EL (cell line): ENCODE data around the gene TSHZ2.
"Not testable (repeated sequence)": the region's sequence is repeated elsewhere in the genome, so short reads cannot be mapped to it uniquely, and the experiment has no call there.

ENCODE experiments used
- DNase-seq: peaks from one replicate; pipeline ENCODE4 v3.0.0-alpha.2; 2016

The TSHZ2 gene

DNA sequence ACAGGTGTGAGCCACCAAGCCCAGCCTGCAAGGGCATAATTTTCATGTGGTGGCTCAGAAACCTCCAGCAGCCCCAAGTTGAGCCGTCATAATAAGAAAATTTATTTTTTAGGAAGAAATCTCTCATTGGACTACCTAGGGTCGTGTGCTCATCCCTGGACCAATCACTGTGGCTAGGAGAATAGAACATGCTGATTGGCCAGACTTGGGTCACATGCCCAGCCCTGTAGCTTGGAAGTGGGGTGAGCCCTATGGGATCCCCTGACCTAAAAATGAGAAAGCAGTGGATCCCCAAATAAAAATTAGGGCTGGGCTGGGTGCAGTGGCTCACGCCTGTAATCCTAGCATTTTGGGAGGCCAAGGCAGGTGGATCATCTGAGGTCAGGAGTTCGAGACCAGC is 466.2 kb downstream of the TSHZ2 start:
- DNase-seq: no peak

DNA sequence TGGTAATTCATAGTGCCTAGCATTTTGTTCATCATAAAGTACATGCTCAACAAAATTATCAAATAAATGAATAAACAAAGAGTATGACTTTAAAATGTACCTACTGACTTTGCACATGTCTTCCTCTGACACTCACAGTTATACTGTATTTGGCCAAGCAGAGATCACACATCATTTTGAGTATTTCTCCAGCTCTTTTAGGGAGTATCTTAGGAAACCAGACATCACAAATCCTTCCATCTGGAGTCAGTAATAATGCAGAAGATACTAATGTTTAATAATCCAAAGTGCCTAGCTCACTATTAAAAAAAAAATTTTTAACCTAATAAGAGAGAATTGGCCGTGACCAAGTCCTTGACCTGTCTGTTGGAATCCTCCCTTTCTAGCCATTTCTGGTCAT is 466.9 kb downstream of the TSHZ2 start:
- no peak for DNase-seq

DNA sequence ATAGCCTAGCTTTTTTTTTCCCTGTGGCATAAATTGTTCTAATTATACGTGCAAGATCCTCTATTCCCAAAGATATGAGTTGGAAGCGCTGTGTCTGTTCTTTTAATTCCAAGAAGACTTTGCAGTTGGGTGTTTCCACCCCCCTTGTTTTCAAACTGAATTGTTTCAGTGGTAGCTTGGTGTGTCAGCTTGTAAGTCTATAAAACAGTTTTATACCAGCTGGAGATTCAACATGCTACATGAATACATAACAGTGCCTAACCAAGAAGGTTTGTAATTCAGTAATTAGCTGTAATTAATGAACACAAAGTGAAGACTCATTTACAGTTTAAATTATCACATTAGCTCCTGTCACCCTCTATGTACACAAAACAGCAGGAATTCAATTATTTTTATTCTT is 467.5 kb downstream of the TSHZ2 start:
- DNase-seq: no peak

DNA sequence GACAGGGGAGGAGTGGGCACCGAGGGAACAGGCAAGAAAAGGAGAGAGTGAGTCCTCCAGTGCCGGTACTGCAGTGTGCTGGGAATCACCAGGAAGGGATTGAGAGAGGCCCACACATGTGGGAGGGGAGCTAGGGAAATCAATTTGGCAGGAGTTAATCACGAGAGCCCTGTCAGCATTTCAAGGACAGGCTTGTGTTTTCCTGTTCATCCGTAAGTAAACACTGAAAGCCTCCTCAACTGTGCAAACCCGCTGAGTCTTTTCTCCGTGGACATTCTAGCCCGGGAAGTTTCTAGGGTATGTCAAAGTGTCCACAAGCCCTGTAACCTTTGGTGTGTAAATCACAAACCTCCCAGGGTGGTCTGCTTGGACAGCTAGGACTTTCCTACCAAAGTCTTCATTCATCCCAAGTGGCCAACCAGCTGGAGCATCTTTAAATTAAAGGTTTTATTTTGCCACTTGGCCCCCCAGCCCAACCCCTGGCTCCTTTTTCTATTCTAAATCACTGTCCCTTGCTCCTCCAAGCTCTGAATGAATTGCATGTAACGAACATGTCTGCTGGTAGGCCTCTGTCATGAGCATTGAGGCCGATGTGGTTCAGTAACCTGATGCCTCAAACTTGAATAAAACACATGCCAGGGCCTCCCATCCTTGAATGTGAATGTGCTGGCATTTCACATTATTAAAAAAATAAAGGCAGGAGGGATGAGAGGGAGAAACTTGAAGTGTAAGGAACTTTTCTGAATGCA is 472.4 kb downstream of the TSHZ2 start:
- DNase-seq: no peak

DNA sequence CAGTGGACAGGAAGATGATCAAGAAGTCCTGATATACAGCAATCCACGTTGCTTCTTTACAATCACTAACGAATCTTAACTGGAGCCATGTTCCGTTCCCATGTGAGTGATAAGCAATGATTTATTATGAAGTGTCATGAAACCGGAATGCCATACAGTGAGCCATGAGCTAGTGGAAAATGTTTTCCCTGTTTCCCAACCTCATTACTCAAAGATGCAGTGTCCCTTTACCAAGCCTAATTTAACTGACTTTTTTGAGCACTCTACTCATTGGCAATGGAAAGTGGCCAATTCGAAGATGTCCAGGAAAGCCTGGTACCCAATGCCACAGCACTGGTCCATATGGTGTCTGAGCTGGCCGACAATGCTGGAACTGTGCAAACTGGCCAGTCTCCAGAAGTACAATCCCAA is 473.2 kb downstream of the TSHZ2 start:
- DNase-seq: no peak

DNA sequence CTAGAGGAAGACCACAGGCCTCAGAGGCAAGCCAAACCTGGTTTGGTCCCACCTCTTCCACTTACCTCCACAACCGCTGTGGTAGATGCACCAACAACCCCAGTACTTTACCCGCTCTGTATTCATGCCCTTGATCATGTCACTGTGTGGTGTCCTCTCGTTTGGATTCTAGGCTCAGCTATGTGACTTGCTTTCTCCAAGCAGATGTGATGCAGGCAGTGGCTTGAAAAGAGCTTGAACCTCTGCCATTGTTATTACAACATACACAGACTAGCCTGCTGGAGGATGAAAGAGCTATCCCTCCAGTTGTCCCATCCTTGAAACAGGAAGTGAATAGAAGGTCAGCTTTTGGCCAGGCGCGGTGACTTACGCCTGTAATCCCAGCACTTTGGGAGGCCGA is 473.8 kb downstream of the TSHZ2 start:
- no peak for DNase-seq

DNA sequence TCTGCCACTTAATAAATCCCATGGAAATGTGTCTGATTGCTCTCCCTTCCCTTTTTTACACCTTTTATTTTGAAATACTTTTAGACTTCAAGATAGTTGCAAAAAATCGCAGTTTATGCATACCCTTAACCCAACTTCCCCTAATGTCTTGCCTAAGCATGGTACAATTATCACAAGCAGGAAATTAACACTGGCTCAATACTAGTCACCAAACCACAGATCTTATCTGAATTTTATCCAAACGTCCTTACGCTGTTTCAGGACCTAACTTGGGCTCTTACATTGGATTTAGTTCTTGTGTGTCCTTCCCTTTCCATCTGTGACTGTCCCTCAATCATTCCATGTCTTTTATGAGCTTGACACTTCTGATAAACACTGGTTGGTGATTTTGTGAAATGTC is 475.2 kb downstream of the TSHZ2 start:
- no peak for DNase-seq

DNA sequence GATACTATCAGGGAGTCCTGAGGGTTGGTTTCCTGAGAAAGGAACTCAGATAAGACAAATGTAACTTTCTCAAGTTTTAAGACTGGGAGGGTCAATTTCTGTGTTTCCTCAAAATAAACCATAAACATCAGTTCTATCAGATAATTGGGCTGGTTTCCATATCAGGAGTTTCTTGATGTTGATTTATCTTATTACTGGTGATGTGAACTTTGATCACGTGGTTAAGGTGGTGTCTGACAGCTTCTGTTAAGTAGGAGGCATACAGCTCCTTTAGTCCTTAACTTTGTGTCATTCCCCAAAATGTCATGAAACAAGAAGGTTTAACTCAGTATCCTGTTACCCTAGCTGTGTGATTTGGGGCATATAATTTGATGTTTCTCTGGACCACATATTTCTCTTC is 476.3 kb downstream of the TSHZ2 start:
- no peak for DNase-seq

DNA sequence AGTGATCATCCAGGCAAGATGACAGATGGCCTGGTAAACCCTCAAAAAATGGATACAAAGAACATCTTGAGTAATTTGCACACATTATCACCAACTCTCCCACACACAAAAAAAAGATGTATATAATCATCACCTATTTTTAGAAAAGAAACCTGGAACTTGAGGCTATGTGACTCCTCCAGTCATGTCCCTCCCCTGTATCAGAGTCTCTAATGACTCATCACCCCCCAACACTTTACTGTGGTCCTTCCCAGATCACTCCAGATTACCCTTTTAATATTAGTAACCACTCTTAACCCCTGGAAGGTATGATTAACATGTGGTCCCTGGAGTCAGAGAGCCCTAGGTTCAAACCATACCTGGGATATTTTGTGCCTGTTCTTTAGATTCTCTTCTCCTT is 476.7 kb downstream of the TSHZ2 start:
- DNase-seq: no peak

DNA sequence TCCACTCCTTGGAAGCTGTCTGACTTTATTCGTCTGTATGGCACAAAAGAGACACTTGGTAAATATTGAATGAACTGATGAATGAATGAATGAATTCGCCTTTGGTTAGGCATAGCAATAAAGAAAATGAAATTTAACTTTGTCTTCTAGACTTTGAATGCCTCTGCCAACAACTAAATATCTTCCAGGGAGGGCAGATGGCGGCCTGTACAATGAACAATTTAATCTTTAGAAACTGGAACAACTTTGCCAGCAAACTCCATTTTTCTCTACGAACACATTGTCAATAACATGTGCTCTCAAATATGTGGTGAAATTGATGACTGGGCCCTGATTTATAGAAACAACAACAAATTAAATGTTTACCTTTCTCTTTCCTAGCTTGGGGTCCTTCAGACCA is 480.9 kb downstream of the TSHZ2 start:
- no peak for DNase-seq

DNA sequence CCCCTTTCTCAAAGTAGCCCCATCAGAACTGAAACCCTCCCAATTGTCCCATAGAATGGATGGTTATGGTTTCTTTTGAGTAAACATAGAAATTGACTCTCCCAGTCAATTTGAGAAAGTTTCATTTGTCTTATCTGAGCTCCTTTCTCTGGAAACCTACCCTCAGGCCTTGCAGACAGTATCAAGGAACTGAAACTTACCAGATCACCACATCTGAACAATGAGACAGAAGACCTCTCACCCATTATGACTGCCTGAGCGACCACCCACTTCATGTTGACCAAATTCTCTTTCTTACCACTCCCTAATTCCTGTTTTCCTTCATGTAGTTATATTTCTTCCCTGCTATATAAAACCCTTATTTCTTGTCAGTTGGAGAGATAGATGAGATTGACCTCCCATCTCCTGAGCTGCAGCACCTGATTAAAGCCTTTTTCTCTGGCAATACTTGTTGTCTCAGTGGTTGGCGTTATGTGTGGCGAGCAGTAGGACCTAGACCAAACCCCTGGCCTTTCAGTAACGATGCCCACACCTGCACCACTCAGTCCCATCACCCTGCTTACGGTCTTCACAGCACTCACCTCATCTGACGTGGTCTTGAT is 482.6 kb downstream of the TSHZ2 start:
- no peak for DNase-seq

DNA sequence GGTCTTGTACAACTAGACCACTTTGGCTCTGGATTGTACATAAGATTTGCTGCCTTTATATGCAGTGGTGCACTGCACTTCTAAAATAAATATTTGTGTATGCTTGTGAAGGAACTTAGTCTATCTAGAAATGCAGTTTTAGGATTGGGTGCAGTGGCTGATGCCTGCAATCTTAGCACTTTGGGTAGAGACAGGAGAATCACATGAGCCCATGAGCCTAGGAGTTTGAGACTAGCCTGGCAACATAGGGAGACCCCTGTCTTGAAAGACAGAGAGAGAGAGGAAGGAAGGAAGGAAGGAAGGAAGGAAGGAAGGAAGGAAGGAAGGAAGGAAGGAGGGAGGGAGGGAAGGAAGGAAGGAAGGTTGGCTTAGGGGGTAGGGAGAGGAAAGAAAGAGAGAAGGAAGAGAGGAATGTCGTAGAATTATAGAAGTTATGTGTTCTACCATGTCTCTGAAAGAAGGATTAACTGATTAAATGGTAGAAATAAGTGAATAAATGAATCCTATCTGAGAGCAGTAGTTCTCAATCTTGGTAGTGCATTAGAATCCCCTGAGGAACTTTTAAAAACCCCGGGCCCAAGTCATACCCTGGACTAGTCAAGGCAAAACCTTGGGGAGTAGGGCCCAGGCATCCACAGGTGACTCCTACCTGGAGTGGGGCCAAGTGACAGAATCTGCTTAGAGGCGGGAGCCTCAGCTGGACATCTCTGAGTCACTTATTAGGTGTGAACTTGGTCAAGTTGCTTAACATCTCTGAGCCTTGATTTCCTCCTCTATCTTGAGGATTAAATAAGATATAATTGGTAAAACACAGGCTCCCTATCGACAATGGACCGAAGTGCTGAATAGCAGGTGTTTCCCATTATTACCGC is 491.2 kb downstream of the TSHZ2 start:
- no peak for DNase-seq

DNA sequence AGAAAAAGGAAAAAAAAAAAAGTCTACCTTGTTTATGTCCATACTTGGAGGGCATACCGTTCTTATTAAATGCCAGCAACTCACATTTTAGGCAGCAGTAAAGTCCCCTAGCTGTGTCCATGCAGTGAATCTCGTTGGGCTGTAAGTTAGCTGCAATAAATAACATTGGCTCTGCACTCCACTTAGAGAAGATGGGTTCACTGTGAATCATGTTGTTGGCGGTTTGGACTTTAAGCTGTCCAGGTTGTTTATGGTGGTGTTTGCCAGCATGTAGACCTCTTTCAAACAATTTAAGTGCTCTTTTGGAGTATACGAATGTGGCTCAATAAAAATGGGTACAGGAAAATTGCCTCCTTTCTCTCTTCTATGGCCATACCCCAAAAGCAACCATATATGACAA is 494.1 kb downstream of the TSHZ2 start:
- no peak for DNase-seq

DNA sequence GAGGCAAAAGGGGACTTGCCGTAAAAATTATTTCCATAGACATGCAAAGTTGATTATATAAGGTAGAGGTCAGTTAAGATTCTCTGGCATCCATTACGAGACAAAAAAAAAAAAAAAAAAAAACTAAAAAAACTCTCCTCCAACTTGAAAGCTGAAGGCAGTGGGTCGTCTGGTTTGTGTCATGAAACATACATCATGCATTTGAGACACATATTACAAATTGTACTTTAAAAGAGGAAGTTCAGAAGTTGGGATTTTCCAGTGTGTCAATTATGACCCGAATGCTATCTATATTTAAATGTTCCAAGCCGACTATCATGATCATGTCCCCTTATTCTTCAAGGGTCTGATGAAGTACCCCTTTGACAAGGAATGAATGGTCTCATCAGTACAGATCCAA is 496.4 kb downstream of the TSHZ2 start:
- DNase-seq: no peak

DNA sequence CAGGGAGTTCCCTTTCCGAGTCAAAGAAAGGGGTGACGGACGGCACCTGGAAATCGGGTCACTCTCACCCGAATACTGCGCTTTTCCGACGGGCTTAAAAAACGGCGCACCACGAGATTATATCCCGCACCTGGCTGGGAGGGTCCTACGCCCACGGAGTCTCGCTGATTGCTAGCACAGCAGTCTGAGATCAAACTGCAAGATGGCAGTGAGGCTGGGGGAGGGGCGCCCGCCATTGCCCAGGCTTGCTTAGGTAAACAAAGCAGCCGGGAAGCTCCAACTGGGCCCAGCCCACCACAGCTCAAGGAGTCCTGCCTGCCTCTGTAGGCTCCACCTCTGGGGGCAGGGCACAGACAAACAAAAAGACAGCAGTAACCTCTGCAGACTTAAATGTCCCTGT is 500.7 kb downstream of the TSHZ2 start:
- DNase-seq: not testable (repeated sequence)

DNA sequence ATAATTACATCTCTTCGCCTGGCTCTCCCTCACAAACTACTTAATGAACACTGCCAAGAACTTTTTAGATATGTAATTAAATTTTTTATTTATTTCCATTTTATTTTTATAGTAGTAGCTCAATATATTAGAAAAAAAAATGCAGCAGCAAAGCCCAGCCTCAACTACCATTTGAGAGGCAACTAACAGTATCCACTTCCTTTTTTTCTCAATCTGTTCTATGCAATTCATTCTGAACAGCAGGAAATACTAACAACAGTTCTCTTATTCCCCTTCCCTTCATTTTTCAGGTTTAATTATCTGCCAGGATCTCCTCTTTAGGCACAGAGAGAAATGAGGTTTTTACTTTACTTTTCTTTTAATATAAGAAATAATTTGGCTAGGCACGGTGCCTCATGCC is 508.8 kb downstream of the TSHZ2 start:
- no peak for DNase-seq

DNA sequence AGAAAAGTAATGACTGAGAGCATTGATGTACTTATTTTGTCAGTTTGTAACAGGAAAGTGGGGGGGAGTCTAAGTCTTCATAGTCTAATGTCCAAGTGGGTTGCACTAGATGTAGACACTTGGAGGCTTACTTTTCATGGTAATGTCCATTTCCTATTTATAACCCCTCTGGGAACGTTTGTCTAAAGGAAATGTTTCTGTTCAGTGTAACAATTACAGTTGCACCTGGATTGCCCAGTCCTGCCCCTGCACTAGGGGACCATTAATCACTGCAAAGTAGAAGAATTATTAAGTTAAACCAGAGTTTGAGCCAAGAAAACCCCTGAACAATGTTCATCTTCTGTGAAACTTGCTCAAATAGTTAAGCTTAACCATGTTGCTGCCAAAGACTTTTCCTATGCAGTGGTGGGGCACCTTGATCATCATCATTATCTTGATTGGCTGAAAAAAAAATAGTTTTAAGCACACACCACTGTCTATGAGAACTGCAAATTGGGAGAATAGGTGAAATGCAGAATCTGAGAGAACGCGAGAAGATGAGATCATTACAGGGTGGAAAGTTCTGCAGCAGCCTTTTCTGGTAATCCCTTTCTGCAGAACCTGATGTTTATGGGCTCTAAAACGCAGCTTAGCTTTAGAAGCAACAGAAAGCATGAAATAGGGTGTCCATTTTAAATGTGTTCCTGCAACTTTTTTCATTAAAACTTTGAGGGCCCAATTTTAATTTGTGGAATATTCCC is 515.5 kb downstream of the TSHZ2 start:
- DNase-seq: no peak

DNA sequence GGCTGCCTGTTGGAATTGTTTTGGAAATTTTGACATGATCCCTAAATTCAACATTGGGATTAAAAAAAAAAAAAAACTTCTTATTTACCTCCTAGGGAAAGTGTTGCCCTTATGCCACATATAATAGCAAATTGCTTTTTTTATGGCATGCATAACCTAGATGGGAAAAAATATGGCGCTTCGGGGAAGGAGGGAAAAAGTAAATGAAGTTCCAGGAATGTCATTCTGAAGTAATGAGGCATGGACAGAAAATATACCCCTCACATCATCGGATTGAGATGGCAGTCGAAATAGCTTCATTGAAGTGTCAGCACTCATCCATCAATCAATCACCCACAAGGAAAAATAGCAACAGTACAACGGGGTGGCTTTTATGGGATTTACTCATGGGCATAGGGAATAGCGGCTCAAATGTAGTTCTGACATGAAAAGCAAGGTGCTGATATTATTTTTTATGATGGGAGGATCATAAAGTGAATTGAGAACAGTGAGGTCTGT is 516.7 kb downstream of the TSHZ2 start:
- no peak for DNase-seq

DNA sequence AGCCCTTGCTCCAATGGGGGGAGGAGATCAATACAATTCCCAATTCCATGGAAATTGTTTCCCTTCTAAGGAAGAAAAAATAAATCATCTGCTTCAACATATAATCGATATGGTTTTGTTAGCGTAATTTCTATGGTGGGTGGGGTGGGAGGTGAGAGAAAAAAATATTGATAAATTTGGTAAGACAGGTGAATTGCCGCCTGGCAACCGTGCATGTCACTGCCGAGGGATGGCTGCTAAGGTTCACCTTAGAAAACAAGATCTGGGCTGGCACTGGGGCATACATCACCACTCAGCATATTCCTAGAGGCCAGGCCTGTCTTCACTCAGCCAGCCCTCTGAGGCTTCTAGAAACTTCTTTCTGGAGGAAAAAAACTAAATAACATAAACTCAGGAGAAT is 517.4 kb downstream of the TSHZ2 start:
- DNase-seq: no peak

DNA sequence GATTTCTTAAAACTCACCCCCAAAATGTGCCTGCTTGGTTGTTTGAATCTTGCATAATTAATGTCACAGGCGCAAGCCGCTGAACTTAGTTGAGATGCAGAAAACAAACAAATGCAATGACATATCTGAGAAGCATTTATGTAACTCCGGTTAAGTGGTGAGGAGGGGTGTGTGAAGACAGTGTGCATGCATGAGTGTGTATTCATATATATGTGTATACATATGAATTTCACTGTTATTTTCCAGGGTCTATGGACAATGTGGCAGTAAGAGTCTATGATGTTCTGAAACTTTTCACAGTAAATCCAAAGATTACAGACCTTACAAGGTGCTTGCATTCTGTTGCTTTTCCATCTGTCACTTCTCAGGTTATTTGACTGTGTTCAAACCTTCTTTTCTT is 518.5 kb downstream of the TSHZ2 start:
- no peak for DNase-seq

DNA sequence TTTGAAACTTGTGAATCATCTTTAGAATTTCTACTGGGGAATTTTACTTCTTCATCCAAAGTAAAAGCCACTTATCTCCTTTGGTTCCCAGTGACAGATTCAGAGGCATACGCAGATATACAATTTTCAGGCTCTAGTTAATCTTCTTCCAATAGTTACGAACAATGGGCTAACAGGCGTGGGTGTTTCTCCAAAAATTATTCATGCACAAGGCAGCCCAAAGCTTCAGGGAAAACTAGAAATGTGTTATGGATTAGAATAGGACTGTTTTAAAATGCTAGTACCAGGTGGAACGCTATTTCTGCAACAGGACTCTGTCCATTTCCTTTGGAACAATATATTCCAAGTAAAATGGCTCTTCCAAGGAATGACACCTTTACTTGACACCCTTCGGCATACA is 519.3 kb downstream of the TSHZ2 start:
- no peak for DNase-seq

DNA sequence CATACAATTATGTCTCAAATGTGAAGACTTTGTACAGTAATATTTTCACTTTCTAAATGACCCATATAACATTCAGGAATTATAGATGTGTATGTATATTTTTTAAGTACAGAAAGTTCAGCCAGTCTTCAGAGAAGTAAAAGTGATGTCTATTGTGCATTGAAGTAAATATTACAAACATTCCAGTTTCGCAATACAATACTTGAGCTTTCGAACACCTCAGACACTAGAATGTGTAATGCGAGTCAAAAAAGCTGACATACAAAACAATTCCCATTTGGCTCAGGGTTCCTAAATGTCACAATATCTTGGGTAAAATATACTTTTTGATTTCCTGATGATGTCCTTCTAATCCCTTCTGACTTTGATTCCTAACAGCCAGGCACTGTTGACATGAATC is 520.1 kb downstream of the TSHZ2 start:
- DNase-seq: no peak

DNA sequence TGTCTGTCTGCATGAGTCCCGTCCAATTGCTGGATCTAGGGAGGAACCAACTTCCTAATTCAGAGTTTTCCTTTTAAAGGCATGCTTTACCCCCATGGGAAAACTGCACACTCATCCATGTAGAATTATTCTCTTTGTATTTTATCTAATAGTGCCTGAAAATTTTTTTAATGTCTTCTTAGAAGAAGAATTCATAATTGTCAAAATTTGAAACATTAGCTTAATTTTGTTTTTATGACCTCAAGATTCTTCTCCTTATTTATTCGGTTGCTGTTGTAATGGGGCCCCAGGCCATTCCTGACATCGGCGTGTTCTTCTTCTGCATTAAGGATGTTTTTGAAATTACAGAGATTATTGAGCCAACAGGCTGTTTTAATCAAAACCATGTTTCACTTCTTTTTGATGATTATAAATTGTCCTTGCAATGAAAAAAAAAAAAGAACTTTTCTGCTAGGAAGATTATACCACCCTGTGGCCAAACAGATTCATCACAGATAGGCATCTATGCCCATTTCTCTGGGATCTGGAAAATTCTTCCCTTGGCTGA is 521.2 kb downstream of the TSHZ2 start:
- no peak for DNase-seq
